Measurements from ENCODE around the gene ACE2. TPM values are rescaled to one million over a fixed set of nuclear protein-coding genes. Genes with fewer than 3 reads are reported as not detected.

ACE2 gene
- total and polyA plus RNA-seq, 2 of the 8 experiments (the other 6 are each of a cell fraction or from before 2014, with no cell fraction given) = 0.06 TPM; not detected in 1

- H3K18ac ChIP-seq (ENCODE audit: extremely low read depth, low read length) = no peak overlapping the region
- H2AFZ ChIP-seq (ENCODE audit: low read length) = no peak overlapping the region; the same call in 1 of the 2 replicates
- no peak for DNase-seq (ENCODE audit: low read depth in 1 of 2, low spot score in 2 of 2)
- no peak overlapping the region for H2BK120ac ChIP-seq (replicated peaks; ENCODE audit: low read depth, low read length)
- no peaks in the 10 kb centered on the region for H3K23me2 ChIP-seq (ENCODE audit: low read depth, low read length)
- H3K4me3 ChIP-seq (ENCODE audit: extremely low read depth in 1 of 4, insufficient read depth in 2 of 4, low read depth in 3 of 4, low read length in 4 of 4) = no peak overlapping the region
- H3K23ac ChIP-seq (ENCODE audit: insufficient read length) = no peak overlapping the region
- no peak overlapping the region for H2BK12ac ChIP-seq (ENCODE audit: low read depth, low read length)
- no peaks in the 10 kb centered on the region for H4K20me1 ChIP-seq (replicated peaks in 1 of 2; ENCODE audit: control insufficient read depth in 1 of 2, insufficient read depth in 2 of 2, low read length in 2 of 2)
- H3K4ac ChIP-seq (replicated peaks; ENCODE audit: insufficient read length, low read depth, low read length) = no peak overlapping the region
- H3K56ac ChIP-seq (replicated peaks; ENCODE audit: insufficient read length, low read depth, low read length) = no peak overlapping the region
- H3K79me1 ChIP-seq (ENCODE audit: low read depth, low read length) = no peaks in the 10 kb centered on the region
- H4K8ac ChIP-seq (ENCODE audit: extremely low read depth, insufficient read depth, low read length) = no peak overlapping the region
- no peak overlapping the region for H2BK5ac ChIP-seq (ENCODE audit: low read depth, low read length)
- no peak overlapping the region for H4K5ac ChIP-seq (ENCODE audit: insufficient read length, low read depth, low read length)
- H3K27ac ChIP-seq (ENCODE audit: low read depth, low read length) = no peak overlapping the region
- POLR2A ChIA-PET (ENCODE audit: partially characterized antibody) = no interaction called here
- no peaks in the 10 kb centered on the region for H3K9me3 ChIP-seq (ENCODE audit: insufficient read depth in 2 of 2, low read depth in 1 of 2, low read length in 1 of 2)
- H3K27me3 ChIP-seq (replicated peaks in 1 of 4; ENCODE audit: control insufficient read depth in 3 of 4, extremely low read depth in 1 of 4, insufficient read depth in 3 of 4, low read length in 3 of 4) = no peaks in the 10 kb centered on the region
- CTCF ChIA-PET (ENCODE audit: partially characterized antibody) = interaction anchor here (1.8 kb wide), 1 partner anchor 36 kb away, joined by 5 read pairs; no protein-coding TSS in a partner anchor
- H2BK15ac ChIP-seq (ENCODE audit: low read length) = no peak overlapping the region
- no peak overlapping the region for H2BK20ac ChIP-seq (ENCODE audit: low read length)
- no peaks in the 10 kb centered on the region for H3K4me1 ChIP-seq (replicated peaks in 1 of 4; ENCODE audit: control insufficient read depth in 3 of 4, insufficient read depth in 4 of 4, low read length in 3 of 4)
- no peak overlapping the region for H3K14ac ChIP-seq (ENCODE audit: insufficient read length)
- H3K4me2 ChIP-seq (ENCODE audit: insufficient read depth in 1 of 2, low read depth in 2 of 2, low read length in 2 of 2) = no peak overlapping the region
- H3K79me2 ChIP-seq (ENCODE audit: control insufficient read depth in 1 of 2, insufficient read depth in 2 of 2, low read length in 2 of 2) = no peaks in the 10 kb centered on the region
- FAIRE-seq = no peak
- no peak for TF ChIP-seq EGR1 (IDR thresholded peaks at IDR 0.05; ENCODE audit: borderline replicate concordance, low read depth, low read length)
- no peak for TF ChIP-seq CHD1 (IDR thresholded peaks at IDR 0.05; ENCODE audit: low read depth, low read length)
- TF ChIP-seq CREB1 (IDR thresholded peaks at IDR 0.05) = no peak
- no peak for TF ChIP-seq ASH2L (IDR thresholded peaks at IDR 0.05; ENCODE audit: low read length)
- no peak for TF ChIP-seq BCL11A (IDR thresholded peaks at IDR 0.05; ENCODE audit: low read depth in 2 of 2, low read length in 2 of 2)
- no peak for TF ChIP-seq SP1 (IDR thresholded peaks at IDR 0.05; ENCODE audit: low read depth, low read length)
- no peak for TF ChIP-seq JUND (IDR thresholded peaks at IDR 0.05; ENCODE audit: low read length)
- no peak for TF ChIP-seq GABPA (IDR thresholded peaks at IDR 0.05; ENCODE audit: borderline replicate concordance, insufficient read depth, low read length)
- no peak for TF ChIP-seq JUN (IDR thresholded peaks at IDR 0.05; ENCODE audit: low read depth, low read length)
- no peak for TF ChIP-seq SIX5 (IDR thresholded peaks at IDR 0.05; ENCODE audit: low read depth, low read length)
- no peak for TF ChIP-seq MAFK (IDR thresholded peaks at IDR 0.05; ENCODE audit: low read depth, low read length)
- H3K36me3 ChIP-seq (ENCODE audit: control insufficient read depth in 2 of 4, insufficient read depth in 4 of 4, low read length in 3 of 4) = no peaks in the 10 kb centered on the region
- H3K9ac ChIP-seq (replicated peaks in 1 of 4; ENCODE audit: extremely low read depth in 1 of 4, low read depth in 3 of 4, low read length in 3 of 4) = no peak overlapping the region
- no peak overlapping the region for H4K91ac ChIP-seq (replicated peaks; ENCODE audit: insufficient read length, low read length)
- H2AK5ac ChIP-seq (ENCODE audit: low read depth, low read length) = no peak overlapping the region
- WGBS, 2 experiments (ENCODE audit: extremely low coverage in 1 of 2, insufficient coverage in 1 of 2, insufficient read length in 1 of 2, insufficient replicate concordance in 2 of 2, low coverage in 1 of 2, low lambda C conversion rate in 2 of 2, missing lambda C conversion rate in 1 of 2) = 89% methylated on average over 6 of the region's 6 CpGs; no CpG with 5 or more reads in 1 of the 2 experiments
These were observed 70.4 kb downstream of the ACE2 start for GRCh38 chrX:15530318-15530717.
